ENCODE measurements around the gene SUCLA2.
"Not testable (repeated sequence)": the region's sequence is repeated elsewhere in the genome, so short reads cannot be mapped to it uniquely, and the experiment has no call there.

Gene SUCLA2

GRCh38 chr13:47990920-47991466 is 10.1 kb downstream of the SUCLA2 start:
- FAIRE-seq, result no peak

DNA sequence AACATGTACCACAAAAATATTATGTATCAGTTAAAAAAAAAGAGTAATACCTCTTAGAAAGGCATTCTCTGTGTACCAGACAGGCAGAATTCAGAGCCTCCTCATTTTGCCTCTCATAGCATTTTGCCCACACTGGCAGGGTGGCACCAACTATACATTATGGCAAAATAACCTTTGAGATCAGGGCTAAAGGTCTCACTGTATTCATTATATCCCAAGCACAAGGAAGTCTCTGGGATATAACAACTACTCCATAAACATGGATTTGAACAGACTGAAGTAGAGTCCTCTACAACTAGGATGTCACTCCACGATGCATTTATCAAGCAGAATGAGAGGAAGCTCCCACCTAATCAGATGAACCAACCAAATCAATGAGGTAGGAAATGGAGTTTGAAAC is 10.6 kb downstream of the SUCLA2 start:
- FAIRE-seq, result no peak

GRCh38 chr13:47983070-47983469 is 18.0 kb downstream of the SUCLA2 start:
- no peak for FAIRE-seq

DNA sequence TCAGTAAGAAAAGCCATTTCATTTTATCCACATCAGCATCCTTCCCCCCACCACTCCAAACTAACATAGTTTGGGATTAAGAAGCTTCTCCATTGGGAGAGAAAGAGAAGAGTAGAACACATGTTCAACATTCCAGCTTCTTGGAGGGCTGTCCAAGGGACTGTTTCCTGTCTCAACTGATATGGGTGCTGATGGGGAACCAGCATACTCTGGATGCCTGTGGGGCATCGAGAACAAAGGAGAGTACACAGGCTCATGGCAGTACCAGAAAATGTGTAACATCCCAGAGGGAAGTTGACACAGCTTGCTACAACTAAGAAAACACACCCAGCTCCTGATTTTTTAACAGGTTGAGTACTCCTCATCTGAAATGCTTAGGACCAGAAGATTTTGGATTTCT is 24.7 kb downstream of the SUCLA2 start:
- FAIRE-seq, result no peak

GRCh38 chr13:47964863-47965262 is 36.2 kb downstream of the SUCLA2 start:
- FAIRE-seq, result no peak

GRCh38 chr13:47962237-47962636 is 38.8 kb downstream of the SUCLA2 start:
- FAIRE-seq, result no peak

GRCh38 chr13:47959468-47960247 is 41.4 kb downstream of the SUCLA2 start:
- no peak for FAIRE-seq

DNA sequence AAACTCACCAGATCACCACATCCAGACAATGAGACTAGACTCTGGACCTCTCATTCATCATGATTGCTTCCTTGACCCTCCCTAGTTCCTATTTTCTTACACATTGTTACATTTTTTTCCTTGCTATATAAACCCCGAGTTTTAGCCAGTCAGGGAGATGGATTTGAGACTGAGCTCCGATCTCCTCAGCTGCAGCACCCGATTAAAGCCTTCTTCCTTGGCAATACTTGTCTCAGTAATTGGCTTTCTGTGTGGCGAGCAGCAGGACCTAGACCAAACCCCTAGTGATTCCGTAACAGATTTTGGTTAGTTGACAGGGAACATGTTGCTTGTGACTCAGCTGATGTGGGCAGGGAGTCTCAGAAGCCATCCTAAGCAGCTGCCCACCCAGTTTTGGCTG is 44.0 kb downstream of the SUCLA2 start:
- FAIRE-seq, result no peak

DNA sequence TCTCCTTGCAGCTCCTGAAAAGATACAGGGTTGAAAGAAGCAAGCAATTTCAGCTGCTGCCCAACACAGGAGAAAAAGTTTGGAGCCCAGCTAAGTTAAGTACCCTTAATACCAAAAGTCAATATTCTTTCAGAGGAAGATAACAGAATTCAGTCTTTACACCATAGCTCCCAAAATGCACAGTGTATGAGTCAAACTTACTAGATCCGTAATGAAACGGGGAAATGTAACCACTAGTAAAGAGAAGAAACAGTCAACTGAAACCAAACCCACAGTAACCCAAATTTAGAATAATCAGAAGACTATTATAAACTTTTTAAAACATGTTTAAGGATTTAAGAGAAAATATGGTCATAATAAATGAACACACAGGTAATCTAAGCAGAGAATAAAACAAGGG is 45.2 kb downstream of the SUCLA2 start:
- no peak for FAIRE-seq

GRCh38 chr13:47949799-47950198 is 51.3 kb downstream of the SUCLA2 start:
- FAIRE-seq, result no peak

GRCh38 chr13:47945738-47946137 is 55.3 kb downstream of the SUCLA2 start:
- no peak for FAIRE-seq

GRCh38 chr13:47945146-47945545 is 55.9 kb downstream of the SUCLA2 start:
- FAIRE-seq, result not testable (repeated sequence)

- FAIRE-seq, result no peak
These were observed 66.7 kb downstream of the SUCLA2 start for GRCh38 chr13:47934371-47934770.

DNA sequence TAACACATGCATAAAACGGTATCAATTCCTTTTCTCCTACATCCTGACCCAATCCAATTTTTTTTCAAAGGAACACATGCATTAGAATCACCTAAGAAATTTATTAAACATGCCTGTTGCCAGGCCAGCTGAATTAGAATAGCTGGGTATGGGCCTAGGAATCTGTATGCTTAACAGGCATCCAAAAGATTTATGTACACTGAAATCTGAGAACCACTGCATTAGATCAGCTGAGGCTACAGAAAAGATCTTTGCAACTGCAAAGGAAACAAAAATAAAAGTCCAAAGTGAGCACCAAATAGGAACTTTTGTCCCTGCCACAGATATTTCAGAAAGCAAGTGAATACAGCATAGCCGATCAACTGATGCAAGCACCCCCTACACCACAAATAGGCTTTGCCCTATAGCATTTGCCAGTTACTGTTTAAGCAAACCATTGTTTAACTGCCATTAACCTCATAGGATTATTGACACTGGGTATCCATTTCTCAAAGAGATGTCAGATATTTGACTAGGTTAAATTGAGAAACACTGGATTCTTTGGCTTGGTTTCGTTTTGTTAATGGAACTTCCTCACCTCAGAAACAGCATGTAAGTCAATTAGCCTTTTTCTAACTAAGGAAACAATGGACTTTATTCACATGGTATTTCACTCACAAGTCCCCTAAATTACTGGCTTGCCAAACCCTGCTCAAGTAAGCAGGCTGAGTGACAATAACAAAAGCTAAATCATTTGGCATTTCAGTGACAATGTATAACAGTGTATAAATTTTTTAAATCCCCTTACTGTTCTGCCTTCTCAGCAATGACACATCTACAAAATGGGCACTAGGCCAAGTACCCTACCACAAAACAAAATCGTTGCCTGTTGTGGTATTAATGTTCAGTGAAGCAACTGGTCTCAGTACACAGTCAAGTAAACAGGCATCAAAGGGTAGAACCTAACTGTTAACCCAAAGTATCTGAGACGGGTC is 67.8 kb downstream of the SUCLA2 start:
- no peak for FAIRE-seq

GRCh38 chr13:47930649-47931165 is 70.4 kb downstream of the SUCLA2 start:
- FAIRE-seq, result no peak

DNA sequence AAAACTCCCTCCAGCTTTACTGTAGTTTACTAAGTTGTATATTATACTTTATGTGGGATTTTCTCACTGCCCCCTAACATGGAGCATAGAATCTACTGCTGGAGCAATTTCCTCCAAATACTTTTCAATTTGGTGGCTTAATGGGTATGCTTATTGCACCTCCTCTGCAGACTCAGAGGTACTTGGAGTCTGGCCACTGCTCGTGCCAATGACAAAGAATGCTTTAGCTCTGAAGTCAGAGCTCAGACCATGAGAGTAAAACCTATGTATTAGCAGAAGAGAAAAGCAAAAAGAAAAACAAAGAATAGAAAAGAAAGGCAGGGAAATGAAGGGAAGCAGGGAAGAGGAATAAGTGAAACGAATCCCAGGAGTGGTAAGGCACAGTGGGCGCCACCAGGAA is 71.9 kb downstream of the SUCLA2 start:
- FAIRE-seq, result no peak

DNA sequence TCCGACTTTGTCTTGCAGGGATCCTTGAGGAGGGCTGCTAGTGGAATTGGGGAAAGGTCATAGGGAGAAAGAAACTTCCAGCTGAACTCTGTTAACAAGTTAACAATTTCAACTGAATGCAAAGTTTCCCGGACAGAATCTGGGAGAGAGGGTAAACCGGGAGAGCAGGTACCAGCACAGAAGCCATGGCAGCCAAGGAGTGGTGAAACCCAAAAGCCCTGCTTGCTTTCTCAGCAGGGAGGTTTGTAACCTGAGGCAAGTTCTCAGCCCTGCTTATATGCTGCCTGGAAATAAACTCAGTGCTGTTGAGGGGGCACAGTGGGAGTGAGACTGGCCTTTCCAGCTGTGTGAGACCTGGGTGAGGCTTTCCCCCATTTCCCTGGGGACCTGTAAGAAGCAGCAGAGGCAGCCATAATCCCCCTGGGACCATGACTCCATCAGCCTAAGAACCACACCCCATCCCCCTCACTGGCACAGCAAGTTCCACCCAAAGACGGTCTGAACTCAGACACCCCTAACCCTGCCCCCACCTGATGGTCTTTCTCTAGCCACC is 84.0 kb downstream of the SUCLA2 start:
- no peak for FAIRE-seq

DNA sequence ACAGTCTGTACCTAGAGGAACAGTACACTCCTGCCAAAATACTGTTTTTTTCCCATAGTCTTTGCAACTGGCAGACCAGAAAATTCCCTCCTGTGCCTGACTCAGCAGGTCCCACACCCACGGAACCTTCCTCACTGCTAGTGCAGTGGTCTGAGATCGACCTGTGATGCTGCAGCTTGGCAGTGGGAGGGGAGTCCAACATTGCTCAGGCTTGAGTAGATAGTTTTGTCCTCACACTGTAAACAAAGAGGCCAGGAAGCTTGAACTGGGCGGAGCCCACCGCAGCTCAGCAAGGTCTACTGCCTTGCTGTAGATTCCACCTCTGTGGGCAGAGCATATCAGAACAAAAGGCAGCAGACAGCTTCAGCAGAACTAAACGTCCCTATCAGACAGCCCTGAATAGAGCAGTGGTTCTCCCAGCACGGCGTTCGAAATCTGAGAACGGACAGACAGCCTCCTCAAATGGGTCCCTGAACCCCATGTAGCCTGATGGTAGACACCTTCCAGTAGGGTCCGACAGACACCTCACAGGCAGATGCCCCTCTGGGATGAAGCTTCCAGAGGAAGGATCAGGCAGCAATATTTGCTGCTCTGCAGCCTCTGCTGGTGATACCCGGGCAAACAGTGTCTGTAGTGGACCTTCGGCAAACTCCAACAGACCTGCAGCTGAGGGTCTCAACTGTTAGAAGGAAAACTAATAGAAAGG is 92.7 kb downstream of the SUCLA2 start:
- FAIRE-seq, result no peak

- FAIRE-seq, result no peak
These were observed 96.2 kb downstream of the SUCLA2 start for GRCh38 chr13:47904891-47905290.

DNA sequence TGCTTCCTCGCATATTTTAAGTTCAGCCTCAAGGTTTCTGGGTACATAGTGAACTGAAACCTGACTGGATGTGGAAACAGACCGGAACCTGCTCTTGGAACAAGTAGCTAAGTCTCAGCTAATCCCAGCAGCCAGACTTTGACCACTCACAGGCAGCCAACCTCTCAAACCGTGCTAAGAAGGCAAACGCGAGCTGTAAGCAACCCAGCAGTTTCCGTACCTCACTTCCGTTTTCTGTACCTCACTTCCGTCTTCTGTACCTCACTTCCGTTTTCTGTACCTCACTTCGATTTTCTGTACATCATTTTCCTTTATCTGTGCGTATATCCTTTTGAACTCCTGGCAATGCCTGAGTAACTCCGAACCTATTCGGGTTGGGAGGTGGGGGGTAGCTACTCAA is 96.8 kb downstream of the SUCLA2 start:
- FAIRE-seq, result no peak

DNA sequence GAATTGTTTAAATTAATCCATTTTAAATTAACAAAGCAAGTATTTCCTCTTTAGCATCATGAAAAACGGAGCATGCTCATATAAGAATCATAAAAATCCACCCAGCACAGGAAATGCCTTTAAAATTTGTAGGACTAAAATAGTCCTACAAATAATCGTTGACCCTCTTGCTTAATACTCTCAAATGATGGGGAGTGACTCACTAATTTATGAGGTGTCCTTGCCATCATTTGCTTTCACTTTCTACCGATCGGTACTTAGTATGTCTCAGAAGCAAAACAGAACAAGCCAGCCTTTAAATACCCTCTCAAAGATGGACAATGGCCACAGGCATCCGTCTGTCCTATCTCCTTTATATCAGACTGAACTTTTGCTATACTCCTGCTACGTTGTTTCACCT is 97.2 kb downstream of the SUCLA2 start:
- no peak for FAIRE-seq

DNA sequence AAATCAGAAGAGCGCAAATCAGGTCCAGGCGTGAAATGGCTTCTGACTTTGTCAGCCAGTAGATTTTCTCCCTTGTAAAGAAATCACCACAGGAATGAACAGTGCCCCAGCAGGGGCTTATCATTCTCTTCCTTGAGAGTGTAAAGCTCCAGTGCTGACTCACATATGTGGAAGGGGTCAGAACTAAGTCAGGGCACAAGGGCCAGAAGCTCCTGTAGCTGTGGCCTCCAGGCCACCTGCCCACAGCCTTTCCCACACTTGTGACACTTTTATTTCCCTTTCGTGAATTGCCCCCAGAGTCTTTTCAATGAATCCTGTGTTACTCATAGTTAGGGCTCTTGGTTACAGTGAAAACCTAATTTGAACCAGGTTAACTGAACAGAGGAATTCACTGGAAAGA is 99.6 kb downstream of the SUCLA2 start:
- no peak for FAIRE-seq
